ENCODE measurements around the gene TMEM131. TPM values are rescaled to one million over a fixed set of nuclear protein-coding genes. Genes with fewer than 3 reads are reported as not detected.
"Not testable (repeated sequence)": the region's sequence is repeated elsewhere in the genome, so short reads cannot be mapped to it uniquely, and the experiment has no call there.

TMEM131 gene
- total and polyA plus RNA-seq, 2 experiments from 2014 or later, result 9.2 to 22.7 TPM

- Histone ChIP-seq H3K4me1 (ENCODE audit: insufficient read depth) (0 out of 2 replicates have a peak, but pooled peaks cover 3% of the 10 kb centered on the region), H3K27me3 (ENCODE audit: insufficient read depth) (no peaks in the 10 kb centered on the region), H3K79me2 (replicated peaks; ENCODE audit: insufficient read depth) (peaks cover 23% of the 10 kb centered on the region), H3F3A (replicated peaks; ENCODE audit: low read depth) (no peaks in the 10 kb centered on the region), H3K36me3 (ENCODE audit: insufficient read depth) (no peaks in the 10 kb centered on the region), H4K20me1 (replicated peaks; ENCODE audit: insufficient read depth) (no peaks in the 10 kb centered on the region), H3K4me3 (no peak overlapping the region), H2AFZ (no peak overlapping the region), H3K9me2 (ENCODE audit: insufficient read depth) (no peaks in the 10 kb centered on the region), H3K27ac (ENCODE audit: low read depth) (no peak overlapping the region), H3K4me2 (no peak overlapping the region)
- Mint-ChIP-seq H3K9me3 (peaks cover 12% of the 10 kb centered on the region), H3K4me1 (peaks cover 8% of the 10 kb centered on the region; the same call in 2 of the 3 replicates), H3K27me3 (ENCODE audit: insufficient read depth, low read depth, poor library complexity) (no peaks in the 10 kb centered on the region), H3K27ac (no peak overlapping the region), H3K36me3 (ENCODE audit: low read depth) (peaks cover 18% of the 10 kb centered on the region), H3K4me3 (no peak overlapping the region)
- ATAC-seq (no peak), DNase-seq (ENCODE audit: low spot score) (no peak)
- TF ChIP-seq NANOG (IDR thresholded peaks at IDR 0.05; ENCODE audit: borderline replicate concordance), result no peak
- TF ChIP-seq ETS1 (IDR thresholded peaks at IDR 0.05), result no peak
- TF ChIP-seq ZNF114 (CRISPR knock-in tag; IDR thresholded peaks at IDR 0.05), result no peak
- TF ChIP-seq ZNF462 (CRISPR knock-in tag; IDR thresholded peaks at IDR 0.05), result no peak
- no peak for TF ChIP-seq JUNB (IDR thresholded peaks at IDR 0.05; ENCODE audit: unreplicated experiment)
- no peak for TF ChIP-seq EZH2 (IDR thresholded peaks at IDR 0.05; ENCODE audit: low read depth, unreplicated experiment)
- no peak for TF ChIP-seq CTCF (conservative IDR thresholded peaks at IDR 0.05; ENCODE audit: low read depth in 2 of 2)
- no peak for TF ChIP-seq STAT1 (IDR thresholded peaks at IDR 0.05; ENCODE audit: unreplicated experiment)
- TF ChIP-seq CREB1 (CRISPR knock-in tag; IDR thresholded peaks at IDR 0.05; ENCODE audit: low read depth), result no peak
- TF ChIP-seq ZNF331 (CRISPR knock-in tag; IDR thresholded peaks at IDR 0.05; ENCODE audit: low read depth), result no peak
- no peak for TF ChIP-seq REST (IDR thresholded peaks at IDR 0.05; ENCODE audit: unreplicated experiment)
Measured at GRCh38 chr2:97878865-97879264, 116.9 kb downstream of the TMEM131 start.

GRCh38 chr2:97878317-97878716, 117.4 kb downstream of the TMEM131 start:
- not testable (repeated sequence) for H3K4me3 Mint-ChIP-seq
- peaks cover 17% of the 10 kb centered on the region for H3K9me3 Mint-ChIP-seq

More at GRCh38 chr2:97878317-97878716, 117.4 kb downstream of the TMEM131 start:
- H3K27me3 ChIP-seq (ENCODE audit: insufficient read depth); DNase-seq (ENCODE audit: low spot score); H3K4me1 Mint-ChIP-seq; H3K27me3 Mint-ChIP-seq (ENCODE audit: insufficient read depth, low read depth, poor library complexity); H3K4me1 ChIP-seq (ENCODE audit: insufficient read depth); H3K27ac ChIP-seq (ENCODE audit: low read depth); H3K4me3 ChIP-seq; ATAC-seq; H3K9me2 ChIP-seq (ENCODE audit: insufficient read depth); H3K27ac Mint-ChIP-seq; H3K36me3 ChIP-seq (ENCODE audit: insufficient read depth); H3F3A ChIP-seq (replicated peaks; ENCODE audit: low read depth); H2AFZ ChIP-seq; H3K4me2 ChIP-seq; H4K20me1 ChIP-seq (replicated peaks; ENCODE audit: insufficient read depth): not testable (repeated sequence)
- H3K79me2 ChIP-seq (replicated peaks; ENCODE audit: insufficient read depth), result peaks cover 23% of the 10 kb centered on the region
- H3K36me3 Mint-ChIP-seq (ENCODE audit: low read depth), result peaks cover 23% of the 10 kb centered on the region
